HG03521 (cell line): ENCODE data around the gene RNF40.

ENCODE experiments used
- ATAC-seq: cut with Tn5 transposase; IDR thresholded peaks from one replicate; pipeline ENCODE4 v1.9.1; 2021; ENCODE audit warnings: mild to moderate bottlenecking, moderate library complexity; ENCODE audit not compliant: unreplicated experiment

RNF40 gene

DNA sequence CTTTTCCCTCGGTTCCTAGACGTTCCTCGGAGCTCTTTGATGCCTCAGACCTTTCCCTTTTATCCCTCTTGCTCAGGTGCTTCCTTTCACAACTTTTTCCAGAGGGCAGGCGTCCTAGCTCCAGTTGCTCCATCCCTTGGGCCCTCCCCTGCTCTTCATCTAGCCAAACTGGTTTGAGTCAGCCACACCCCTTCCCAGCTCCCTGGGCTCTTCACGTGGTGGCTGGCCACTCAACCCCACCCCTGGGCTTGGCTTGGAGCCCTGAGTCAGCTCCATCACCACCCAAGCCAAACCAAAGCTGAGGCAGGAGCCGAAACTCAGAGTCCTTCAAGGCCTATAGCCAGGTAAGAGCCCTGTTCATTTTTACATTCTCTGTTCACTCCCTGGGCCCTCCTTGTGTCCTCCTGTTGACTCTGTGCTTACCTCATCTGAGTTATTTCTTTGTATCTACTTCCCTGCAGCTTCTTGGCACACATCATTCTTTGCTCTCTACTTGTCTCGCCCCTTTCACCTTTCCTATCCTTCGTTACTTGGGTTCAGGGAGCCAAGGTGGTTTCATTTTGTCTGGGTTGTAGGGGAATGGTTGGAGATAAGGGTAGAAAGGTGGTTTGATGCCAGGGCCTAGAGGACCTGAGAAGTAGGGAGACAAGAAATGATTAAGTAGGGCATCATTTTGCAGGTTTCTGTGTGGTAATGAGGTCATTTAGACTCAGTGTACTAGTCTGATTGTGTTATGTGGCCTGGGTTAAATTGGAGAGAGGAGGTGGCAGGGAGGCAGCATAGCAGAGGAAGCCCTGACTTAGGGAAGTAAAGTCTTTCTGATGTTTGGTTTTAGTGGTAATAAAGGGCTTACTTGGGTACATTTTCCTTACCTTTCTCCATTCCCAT is 21.5 kb upstream of the RNF40 start:
- no peak for ATAC-seq

DNA sequence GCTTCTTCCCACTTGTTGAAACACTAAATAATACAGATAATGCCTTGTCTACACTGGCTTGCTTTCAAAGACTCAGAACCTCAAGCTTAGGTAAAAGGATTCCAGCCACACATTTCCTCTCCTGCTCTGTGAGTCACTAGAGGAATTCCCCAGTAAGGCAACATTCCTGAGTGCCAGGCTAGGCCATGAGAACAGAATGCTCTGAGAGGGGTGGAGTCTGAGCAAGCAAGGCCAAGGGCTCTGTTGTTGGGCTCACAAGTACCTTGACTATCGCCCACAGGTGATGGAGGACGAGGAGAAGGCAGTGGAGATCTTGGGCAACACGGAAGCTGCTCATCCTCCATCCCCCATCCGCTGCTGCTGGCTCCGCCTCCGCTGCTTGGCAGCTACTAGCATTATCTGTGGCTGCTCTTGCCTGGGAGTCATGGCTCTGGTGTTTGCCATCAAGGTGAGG is 20.6 kb upstream of the RNF40 start:
- ATAC-seq, result no peak

GRCh38 chr16:30743716-30744115 is 18.4 kb upstream of the RNF40 start:
- no peak for ATAC-seq

DNA sequence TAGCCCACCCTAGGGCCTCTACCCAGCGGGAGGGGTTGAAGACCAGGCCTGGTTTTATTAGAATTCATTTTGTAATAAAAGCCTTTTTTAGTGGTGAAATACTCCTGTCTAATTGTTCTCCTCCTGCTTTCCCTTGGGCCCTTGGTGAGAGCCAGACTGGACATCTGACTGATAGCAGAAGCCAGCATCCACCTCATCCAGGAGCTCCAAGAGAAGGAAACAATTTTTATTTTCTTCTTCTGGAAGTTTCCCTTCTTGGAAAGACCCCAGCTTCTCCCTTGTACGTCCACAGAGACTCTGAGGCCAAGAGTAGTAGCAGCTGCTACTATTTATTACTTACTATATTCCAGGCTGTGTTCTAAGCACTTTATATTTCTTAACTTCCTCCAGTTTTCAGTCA is 17.9 kb upstream of the RNF40 start:
- no peak for ATAC-seq

- no peak for ATAC-seq
Observed at GRCh38 chr16:30745082-30745481, 17.0 kb upstream of the RNF40 start.

DNA sequence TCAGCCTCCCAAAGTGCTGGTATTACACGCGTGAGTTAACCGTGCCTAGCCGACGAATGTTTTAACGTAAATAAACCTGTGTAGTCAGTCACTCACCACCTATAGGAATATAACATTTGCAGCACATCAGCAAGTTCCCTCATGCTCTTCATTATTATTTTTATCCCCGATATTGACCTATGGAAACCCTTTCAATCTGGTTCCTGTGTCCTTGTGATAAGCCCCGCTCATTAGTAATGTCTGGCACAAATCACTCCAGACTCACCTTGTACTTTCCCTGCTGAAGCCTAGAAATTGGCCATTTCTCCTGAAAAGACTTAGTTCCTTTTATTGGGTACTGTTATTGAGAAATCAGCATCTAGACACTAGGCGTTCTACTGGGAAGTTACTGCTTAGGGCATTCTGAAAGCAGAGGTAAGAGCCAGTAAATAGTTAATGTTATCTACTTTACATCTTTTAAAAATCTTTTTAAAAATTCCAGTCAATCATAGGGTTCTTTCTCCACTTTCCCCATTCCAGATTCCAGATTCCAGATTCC is 15.4 kb upstream of the RNF40 start:
- no peak for ATAC-seq

DNA sequence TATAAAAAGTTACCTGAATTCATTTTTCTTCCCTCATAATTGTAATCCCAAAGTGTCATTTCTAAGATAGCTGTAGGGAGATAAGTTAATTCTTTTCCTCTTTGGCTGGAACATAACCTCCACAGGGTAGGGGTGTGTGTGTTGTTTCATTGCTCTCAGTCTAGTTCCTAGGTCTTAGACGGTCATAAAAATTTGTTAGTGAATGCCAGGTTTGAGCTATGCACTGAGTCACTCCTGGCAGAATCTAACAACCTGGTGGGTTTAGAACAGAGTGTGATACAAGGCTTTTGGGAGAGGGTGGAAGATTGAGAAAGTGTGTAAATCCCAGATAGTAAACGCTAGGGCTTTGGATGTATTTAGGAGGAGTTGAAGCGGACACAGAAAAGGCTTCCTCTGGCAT is 14.8 kb upstream of the RNF40 start:
- ATAC-seq, result no peak

DNA sequence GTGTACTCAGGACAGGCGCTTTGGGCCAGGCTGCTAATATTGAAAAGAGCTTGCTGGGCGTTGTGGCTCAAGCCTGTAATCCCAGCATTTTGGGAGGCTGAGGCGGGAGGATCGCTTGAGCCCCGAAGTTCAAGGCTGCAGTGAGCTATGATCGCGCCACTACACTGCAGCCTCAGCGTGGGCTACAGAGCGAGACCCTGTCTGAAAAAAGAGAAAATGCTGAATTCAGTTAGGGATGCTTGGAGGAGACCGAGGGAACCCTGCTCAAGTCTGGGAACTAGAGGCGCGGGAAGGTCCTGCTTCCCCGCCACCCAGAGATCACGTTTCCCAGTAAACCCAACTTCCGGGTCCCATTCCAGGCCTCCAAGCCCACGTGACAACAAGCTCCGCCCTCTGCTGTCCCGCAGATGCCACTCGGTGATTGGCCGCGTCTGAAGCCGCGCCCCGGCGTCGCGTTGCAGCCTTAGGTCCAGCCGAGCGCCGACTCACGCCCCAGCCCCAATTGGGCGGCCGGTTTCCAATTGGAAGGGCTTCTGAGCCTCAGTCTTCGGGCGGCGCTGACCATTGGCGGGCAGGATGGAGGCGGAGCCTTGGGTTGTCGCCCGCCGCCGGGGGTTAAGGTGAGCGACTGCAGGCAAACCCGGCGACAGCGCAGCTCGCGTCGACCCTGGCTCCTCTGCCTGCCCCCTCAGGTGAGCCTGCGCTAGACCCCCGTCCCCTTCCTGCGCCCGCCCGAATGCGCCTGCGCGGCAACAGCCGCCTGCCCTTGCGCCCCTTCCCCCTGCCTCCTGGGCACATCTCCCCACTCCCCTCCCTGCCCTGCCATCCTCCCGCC is 14.1 kb upstream of the RNF40 start, which contains the start of gene PHKG2:
Gene PHKG2, plus strand, starts transcription at position 627 of the 835 bp plus-strand sequence. CDS start 396 bp downstream, outside the sequence.
- peak; percentile 96 for ATAC-seq

DNA sequence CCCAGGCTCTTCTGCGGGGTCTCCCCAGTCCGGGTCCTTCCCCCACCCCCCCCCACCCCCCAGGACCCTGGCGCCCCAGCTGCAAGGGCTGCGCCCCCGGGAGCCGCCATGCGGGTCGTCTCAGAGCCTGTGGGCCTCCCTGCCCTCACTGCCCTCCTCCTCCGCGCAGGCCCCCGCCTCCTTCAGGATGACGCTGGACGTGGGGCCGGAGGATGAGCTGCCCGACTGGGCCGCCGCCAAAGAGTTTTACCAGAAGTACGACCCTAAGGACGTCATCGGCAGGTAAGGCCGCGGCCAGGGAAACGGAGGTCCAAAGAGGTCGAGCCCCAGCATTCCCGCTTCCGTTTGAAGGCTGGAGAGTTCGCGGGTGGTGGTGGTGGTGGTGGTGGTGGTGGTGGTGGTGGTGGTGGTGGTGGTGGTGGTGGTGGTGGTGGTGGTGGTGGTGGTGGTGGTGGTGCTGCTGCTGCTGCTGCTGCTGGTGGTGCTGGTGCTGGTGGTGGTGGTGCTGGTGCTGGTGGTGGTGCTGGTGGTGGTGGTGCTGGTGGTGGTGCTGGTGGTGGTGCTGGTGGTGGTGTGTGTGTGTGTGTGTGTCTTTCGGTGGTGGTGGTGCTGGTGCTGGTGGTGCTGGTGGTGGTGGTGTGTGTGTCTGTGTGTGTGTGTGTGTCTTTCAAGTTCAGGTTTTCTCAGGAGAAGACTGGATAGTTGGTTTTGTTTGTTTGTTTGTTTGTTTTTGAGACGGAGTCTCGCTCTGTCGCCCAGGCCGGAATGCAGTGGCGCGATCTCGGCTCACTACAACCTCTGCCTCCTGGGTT is 13.3 kb upstream of the RNF40 start:
- ATAC-seq, result no peak

DNA sequence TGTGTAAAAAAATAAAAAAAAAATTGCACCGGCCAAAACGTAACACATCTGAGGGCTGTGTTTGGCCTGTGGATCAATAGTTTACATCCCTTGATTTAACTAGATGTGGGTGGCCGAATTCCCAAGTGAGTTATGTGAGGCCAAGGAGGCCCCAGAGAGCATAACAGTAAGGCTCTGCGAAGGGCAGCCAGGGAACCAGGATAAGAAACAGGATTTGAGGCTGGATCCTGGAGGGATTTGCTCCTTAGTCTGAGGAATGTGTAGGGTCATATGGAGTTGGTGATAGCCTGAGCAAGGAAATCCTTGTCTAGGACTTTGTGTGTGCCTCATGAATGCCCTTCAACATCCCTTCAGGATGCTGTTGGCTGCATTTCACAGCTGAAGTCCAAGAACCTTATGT is 11.9 kb upstream of the RNF40 start:
- no peak for ATAC-seq

DNA sequence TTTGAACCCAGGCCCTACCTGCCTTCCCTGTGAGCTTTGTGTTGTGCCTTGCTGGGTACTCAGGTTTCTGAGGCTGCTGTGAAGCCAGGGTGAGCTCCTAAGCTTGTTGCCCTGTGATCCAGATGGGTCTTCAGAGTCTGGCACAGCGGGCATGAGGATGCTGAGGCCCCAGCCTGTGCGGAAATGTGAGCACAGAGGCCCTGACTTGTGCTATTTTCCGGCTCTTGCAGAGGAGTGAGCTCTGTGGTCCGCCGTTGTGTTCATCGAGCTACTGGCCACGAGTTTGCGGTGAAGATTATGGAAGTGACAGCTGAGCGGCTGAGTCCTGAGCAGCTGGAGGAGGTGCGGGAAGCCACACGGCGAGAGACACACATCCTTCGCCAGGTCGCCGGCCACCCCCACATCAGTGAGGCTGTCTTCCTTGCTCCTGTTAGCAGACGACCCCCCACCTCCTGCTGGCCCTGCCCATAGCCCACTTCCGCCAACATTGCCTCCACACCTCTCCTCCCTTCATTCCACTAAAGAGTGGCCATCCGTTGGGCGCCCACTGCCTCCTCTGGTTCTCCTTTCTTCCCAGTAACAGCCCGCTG is 11.2 kb upstream of the RNF40 start:
- ATAC-seq, result no peak

DNA sequence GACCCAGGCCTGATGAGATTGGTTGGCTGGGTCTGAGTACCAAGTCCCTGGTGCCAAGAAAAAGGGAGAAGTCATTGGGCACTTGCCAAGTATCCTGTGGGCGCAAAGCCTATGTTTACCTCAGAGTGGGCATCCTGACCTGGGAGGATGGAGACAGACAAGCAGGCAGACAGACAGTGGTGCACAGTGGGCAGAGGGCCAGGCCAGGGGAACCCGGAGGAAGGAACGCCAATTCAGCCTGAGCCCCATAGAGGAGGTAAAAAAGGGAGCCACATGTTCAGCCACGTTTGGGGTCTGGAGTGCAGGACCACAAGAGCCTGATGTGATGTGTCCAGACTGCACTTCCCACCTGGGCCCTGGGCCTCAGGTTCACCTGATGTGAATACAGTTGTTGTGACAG is 8.5 kb upstream of the RNF40 start:
- no peak for ATAC-seq

DNA sequence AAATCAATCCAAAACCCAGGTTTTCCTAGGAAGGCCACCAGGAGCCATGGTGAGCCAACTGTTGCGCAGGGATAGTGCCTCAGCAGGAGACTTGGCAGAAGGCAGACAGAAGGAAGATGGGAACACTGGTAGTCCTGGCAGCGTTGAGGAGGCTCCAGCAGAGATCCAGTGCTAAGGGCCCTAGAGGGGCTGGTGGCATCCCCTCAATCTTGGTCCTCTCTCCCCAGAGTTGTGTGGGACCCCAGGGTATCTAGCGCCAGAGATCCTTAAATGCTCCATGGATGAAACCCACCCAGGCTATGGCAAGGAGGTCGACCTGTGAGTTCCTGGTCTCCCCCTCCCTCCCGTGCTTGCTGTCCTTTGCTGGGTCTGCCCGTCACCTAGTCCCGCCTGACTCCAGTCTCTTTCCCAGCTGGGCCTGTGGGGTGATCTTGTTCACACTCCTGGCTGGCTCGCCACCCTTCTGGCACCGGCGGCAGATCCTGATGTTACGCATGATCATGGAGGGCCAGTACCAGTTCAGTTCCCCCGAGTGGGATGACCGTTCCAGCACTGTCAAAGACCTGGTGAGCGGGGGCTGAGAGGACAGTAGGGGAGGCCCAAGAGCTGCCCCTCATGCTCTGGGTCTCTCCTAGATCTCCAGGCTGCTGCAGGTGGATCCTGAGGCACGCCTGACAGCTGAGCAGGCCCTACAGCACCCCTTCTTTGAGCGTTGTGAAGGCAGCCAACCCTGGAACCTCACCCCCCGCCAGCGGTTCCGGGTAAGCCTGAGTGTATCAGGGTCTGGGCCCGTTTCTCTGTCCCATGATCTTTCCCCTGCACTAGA is 6.0 kb upstream of the RNF40 start:
- ATAC-seq, result no peak

GRCh38 chr16:30756781-30757100 is 5.4 kb upstream of the RNF40 start:
- no peak for ATAC-seq

GRCh38 chr16:30757316-30757715 is 4.8 kb upstream of the RNF40 start:
- no peak for ATAC-seq

DNA sequence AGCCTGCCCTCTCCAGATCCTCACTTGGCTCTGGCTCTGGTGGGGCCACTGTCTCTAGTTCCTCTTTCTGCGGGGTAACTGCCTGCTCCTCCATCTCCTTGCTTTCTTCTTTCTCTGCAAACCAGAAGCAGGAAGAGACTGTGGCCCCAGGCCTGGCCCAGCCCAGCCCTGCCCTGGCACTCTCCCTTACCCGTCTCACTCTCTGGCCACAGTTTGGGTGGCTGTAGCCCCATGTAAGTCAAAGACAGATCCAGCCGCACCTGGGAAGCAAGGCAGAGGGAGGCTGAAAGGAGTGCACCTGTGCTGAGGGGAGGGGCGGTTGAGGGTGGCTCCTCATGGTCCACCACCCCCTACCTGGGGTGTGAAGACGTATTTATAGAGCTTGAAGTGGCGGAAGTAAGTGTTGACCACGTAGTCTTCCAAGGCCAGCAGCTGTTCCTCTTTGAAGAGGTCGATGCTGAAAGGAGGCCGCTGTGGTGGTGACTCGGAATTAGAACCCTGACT is 3.1 kb upstream of the RNF40 start:
- ATAC-seq, result no peak

- ATAC-seq, result no peak
Observed at GRCh38 chr16:30760001-30760559, 2.0 kb upstream of the RNF40 start.

- no peak for ATAC-seq
Observed at GRCh38 chr16:30760577-30761426, 1.3 kb upstream of the RNF40 start.
